Vagina (tissue), 2 donors: ENCODE results near the gene IQCN.

Source experiments
- POLR2A ChIP-seq, 2 donors: fragments of 450-650 bp; IDR thresholded peaks; one replicate each; pipeline ENCODE4 v1.6.1; 2017; ENCODE audit warnings: antibody characterized with exemption in 2 of 2, mild to moderate bottlenecking in 2 of 2, moderate library complexity in 2 of 2
- TF ChIP-seq, protein P1 (sequence below), 3 experiments: fragments of 450-650 bp in 2 of 3; fragments of 200-600 bp in 1 of 3; sonication (generic) in 1 of 3; IDR thresholded peaks; one replicate each; pipeline ENCODE4 v1.5.1; 2017 to 2019; ENCODE audit warnings: antibody characterized with exemption in 3 of 3, mild to moderate bottlenecking in 2 of 3, moderate library complexity in 2 of 3

DNA sequence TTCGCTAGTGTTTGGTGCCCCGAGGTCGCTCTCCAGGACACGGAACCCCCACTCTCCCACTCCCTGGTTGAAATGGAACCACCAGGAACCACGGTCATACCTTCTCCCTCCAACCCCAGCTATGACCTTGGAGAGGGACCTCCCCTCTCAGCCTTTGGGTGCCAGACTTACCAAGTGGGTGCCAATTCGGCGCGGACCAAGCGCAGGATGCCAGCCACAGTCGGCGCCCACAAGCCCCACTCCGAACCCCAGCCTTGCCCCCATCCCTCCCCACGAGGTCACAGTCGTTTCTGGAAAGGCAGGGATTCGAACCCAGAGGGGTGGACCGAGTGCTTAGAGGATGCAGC, 48.9 kb downstream of the IQCN start:
- TF ChIP-seq, protein P1, sequence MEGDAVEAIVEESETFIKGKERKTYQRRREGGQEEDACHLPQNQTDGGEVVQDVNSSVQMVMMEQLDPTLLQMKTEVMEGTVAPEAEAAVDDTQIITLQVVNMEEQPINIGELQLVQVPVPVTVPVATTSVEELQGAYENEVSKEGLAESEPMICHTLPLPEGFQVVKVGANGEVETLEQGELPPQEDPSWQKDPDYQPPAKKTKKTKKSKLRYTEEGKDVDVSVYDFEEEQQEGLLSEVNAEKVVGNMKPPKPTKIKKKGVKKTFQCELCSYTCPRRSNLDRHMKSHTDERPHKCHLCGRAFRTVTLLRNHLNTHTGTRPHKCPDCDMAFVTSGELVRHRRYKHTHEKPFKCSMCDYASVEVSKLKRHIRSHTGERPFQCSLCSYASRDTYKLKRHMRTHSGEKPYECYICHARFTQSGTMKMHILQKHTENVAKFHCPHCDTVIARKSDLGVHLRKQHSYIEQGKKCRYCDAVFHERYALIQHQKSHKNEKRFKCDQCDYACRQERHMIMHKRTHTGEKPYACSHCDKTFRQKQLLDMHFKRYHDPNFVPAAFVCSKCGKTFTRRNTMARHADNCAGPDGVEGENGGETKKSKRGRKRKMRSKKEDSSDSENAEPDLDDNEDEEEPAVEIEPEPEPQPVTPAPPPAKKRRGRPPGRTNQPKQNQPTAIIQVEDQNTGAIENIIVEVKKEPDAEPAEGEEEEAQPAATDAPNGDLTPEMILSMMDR (IDR thresholded peaks at IDR 0.05) = no peak
- TF ChIP-seq POLR2A (IDR thresholded peaks at IDR 0.05) = no peak
